Stimulated activated CD4-positive, alpha-beta T cell treated with anti-CD3 and anti-CD28 coated beads, Interleukin-1b, Interleukin-23, amount 100 ng/mL, for 4 hours (primary cell): Measurements from ENCODE around the gene PECR.

Experiments
- DNase-seq, 2 donors: peaks; one replicate each; pipeline ENCODE4 v3.0.0-alpha.2; 2020; ENCODE audit warnings: low read depth in 2 of 2

PECR gene

GRCh38 chr2:216081487-216082116 is at the start of gene PECR, which contains the start of gene TMEM169:
Gene PECR, minus strand, starts transcription at chr2:216081809. Its CDS starts 68 bp downstream, at chr2:216081741.
Gene TMEM169, plus strand, starts transcription at chr2:216081919. Its CDS starts 14,045 bp downstream, at chr2:216095964.
- peak; percentile 43 to 70 for DNase-seq

DNA sequence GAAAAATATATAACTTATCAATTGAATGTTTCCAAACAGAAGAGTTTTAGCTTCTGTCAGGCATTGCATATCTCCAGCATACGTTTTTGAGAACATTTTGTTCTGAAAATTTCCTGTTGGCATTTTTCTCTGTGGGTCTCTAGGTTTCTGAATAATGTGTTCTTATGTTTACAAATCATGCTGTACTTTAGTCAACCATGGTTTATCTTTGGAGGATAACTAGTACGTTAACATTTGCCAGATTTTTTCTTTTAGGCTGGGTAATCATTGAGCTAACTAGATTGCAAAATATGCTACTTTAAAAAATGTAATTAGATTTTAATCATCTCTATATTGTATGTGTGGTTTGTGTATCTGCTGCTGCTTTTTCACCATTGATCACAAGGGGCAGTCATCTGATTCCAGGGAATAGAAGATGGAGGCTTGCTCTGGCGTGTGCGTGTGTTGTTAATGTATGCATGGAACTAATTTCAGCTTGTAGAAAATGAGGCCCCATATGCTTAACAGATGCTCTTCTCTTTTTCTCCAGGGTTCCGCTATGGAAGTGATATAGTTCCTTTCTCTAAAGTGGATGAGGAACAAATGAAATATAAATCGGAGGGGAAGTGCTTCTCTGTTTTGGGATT is 48.9 kb upstream of the PECR start:
- DNase-seq = no peak

- DNase-seq = no peak
Observed at GRCh38 chr2:216126943-216127342, 45.3 kb upstream of the PECR start.

- DNase-seq = no peak
Observed at GRCh38 chr2:216121255-216121654, 39.6 kb upstream of the PECR start.

DNA sequence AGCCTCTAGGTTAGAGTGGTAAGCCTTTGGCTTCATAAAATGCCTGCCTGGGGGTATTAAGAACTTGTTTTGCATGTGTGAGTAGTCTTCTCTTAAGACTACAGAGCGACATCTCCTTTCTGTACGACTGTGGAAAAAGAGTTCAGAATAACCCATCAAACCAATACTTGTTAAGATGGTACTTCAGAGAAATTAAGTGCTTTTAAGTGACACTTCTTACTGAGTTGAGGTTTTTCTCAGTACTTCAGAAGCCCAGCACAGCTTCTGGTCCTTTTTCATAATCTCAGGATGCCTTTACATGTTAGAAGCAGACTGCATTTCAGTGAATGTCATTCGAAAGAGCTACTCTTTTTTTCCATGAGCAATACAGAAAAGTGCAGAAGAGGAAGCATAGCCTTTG is 38.4 kb upstream of the PECR start:
- DNase-seq = no peak

- no peak for DNase-seq
Observed at GRCh38 chr2:216119146-216119545, 37.5 kb upstream of the PECR start.

- no peak for DNase-seq
Observed at GRCh38 chr2:216118474-216118873, 36.9 kb upstream of the PECR start.

DNA sequence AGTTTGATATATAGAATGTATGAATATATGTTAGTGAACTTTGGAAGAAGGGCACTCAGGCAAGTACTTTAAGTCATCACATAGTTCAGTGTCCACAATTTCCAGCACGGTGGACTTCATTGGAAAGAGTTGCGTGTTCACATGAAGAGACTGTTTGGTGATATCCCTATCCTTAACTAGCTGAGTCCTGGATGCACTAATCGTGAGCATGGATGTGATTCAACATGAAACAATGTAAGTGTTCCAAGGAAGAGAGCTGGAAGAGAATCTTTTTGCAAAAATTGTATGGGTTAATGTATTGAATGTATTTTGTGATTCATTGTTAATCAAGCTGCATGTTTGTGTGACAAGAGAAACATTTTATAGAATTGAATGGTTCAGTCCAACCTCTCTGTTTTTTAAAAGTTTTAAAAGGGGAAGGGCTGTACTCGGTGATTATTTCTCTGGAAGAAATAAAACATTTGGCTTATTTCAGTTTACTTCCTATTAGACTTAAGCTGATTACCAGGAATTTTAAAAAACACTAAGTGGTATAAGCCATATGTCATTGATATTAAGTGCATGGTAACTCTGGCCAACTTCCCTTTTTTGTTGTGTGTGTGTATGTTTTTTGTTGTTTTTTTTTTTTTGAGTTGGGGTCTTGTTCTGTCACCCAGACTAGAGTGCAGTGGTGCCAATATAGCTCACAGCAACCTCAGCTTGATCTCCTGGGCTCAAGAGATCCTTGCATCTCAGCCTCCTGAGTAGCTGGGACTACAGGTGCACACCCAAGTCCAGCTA is 36.1 kb upstream of the PECR start:
- no peak for DNase-seq

GRCh38 chr2:216116418-216116817 is 34.8 kb upstream of the PECR start:
- no peak for DNase-seq

DNA sequence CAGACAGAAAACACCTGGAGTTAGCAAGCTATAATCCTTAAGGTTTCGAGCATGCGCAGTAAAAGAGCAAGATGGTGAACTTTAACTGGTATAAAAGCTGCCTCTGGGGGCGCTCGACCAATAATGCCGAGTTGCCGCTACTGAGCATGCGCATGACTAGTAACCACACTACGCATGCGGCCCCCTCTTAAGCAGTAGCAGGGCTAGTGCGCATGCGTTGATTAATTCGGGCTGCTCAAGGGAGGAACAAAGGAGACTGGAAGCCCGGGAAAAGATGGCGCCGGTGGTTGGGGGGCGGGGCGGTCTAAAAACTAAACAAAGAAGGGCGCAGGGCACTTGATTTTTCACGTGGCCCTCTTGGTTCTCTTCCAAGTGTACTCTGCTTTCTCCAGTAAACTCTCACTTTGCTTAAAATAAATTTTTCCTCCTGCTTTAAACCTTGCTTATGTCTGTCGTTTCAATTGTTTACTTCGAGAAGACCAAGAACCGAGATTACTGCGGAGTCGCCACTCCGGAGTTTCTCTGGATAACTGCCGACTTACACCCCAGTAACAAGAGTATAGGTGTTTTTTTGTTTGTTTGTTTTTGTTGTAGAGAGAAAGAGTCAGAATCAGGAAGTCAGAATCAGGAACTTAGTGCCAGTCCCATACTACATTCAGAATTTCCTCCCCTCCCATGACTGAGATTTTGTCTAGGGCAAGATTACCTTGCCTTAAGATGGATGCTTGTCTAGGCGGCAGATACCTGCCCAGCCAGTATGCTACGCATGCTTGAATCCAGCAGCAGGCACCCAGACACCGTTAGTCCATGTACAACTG is 33.3 kb upstream of the PECR start:
- DNase-seq = peak; percentile 88 to 97

DNA sequence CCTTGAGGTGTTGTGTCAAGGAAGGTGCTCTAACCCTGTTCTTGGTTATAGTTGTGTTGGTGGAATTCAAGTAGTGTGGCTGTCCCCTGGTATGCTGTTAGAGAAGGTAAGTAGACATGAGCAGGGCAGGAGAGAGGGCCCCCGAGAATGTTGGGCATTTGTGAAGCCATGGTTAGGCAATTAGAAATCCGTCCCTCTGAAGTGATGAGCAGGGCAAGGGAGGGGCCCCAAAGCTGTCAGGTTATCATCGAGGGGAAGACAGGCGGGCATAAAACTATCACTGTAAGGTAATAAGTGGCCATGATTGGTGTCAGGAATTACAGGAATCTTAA is 32.7 kb upstream of the PECR start:
- no peak for DNase-seq

DNA sequence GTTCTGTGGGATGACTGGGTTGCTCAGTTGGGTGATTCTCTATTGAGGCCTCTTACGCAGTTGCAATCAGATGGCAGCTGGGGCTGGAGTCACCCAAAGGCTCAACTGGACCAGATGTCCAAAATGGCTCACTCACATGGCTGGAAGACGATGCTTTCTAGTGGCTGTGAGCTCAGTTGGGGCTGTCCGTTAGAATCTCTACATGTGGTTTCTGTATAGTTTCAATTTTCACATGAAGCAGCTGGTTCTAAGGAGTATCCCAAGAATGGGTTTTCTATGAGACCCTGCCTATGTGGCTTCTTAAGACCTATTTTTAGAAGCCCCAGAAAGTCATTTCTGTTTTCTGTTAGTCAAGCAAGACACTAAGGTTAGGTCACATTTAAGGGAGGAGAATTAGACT is 32.0 kb upstream of the PECR start:
- DNase-seq = no peak

DNA sequence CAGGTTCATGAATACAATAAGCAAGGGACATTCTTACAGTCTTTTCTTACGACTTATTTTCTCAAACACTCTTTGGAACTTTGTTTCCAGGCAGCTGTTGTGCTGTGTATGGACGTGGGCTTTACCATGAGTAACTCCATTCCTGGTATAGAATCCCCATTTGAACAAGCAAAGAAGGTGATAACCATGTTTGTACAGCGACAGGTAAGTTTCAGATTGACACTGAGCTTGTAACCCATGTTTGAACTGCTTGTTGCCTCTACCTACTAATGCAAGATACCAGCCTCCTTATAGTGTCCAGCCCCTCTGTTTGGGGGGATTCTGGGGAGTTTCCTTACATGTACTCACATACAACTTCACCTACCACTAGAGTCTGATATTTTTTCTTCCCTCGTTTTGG is 31.3 kb upstream of the PECR start:
- DNase-seq = no peak

DNA sequence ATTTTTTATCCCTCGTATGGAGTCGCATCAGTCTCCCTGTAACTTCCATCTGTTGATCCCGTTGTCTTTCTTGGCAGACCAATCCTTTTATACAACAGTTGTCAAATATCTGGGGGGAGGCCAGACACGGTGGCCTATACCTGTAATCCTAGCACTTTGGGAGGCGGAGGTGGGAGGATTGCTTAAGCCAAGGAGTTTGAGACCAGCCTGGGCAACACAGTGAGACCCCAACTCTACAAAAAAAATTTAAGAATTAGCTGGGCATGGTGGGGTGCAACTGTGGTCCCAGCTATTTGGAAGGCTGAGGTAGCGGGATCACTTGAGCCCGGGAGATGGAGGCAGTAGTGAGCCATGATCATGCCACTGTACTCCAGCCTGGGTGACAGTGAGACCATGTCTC is 29.5 kb upstream of the PECR start:
- DNase-seq = no peak

DNA sequence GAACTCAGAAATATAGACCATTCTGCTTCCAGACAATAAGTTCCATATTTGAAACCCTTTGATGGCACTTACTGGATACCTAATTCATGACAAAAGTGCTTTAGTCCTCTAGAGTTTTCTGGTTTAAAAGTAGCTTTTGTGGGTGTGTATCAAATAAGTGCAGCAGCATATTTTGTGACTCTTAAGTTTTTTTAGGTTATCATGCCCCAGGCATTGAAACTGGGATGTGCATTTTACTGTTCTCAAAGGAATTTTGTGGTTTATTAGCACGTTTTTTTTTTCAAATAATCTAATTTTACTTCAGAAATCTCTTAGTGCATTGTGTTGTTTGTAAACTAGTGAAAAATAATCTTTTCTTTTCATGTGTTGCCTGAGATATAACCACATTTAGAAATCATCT is 29.0 kb upstream of the PECR start:
- no peak for DNase-seq

DNA sequence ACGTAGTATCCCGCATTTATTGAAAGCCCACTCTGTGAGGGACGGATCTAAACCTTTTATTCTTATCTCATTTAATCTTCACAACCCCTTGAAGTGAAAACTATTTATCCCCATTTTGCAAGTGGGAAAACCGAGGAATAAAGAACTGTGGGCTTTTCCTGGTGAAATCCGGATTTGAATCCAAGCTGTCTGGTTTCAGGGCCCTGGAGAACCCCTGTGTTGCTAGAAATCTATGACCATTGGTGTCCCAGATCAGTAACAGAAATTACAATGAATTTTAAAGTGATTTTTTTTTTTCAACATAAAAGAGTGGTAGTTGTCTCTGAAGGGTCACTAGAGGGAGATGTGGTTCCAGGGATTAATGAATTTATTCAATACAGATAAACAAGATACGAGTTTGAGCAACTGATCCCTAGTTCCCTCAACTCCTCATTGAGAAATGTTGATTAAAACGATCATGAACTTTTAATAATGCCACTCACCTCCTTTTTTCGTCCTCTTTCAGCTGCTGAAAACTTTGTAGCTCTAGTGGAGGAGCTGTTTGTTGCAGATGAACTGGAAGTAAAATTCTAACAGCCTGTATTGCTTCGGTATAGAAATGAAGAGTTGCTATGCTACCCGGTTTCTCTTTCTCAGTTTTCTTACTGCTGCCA is 28.5 kb upstream of the PECR start:
- no peak for DNase-seq

GRCh38 chr2:216108967-216109921 is 27.6 kb upstream of the PECR start, which contains the start of gene XRCC5:
Gene XRCC5, plus strand, starts transcription at chr2:216109348. Its CDS starts 89 bp downstream, at chr2:216109437.
- DNase-seq = peak; percentile 95 to 99

DNA sequence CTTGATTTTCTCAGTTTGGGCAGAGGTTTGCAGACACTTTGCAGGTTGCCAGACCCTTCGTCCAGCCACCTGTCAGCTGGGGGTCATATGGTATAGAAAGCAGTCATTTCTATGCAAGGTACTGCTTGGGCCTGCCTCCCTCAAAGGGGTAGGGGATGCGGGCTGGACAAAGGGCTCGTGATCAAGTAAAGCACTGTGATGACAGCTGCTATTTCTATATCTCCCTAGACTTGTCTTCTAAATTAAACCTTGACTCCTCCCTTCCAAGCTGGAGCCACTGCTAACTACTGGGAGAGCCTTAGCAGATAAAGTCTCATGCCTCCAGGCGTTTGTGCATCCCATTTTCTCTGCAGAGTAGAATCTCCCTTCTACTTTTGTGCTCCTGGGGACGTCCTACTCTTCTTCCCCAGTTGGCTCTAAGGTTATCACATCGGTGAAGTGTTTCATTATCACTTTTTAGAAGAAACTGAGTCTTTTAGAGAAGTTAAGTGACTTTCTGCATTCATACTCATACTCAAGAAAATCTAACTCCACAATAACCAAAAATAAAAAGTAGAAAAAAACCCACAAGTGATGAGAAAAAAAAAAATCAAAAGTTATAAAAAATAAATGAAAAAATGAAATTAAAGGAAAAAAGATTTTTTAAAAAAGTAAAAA is 26.8 kb upstream of the PECR start:
- DNase-seq = no peak

DNA sequence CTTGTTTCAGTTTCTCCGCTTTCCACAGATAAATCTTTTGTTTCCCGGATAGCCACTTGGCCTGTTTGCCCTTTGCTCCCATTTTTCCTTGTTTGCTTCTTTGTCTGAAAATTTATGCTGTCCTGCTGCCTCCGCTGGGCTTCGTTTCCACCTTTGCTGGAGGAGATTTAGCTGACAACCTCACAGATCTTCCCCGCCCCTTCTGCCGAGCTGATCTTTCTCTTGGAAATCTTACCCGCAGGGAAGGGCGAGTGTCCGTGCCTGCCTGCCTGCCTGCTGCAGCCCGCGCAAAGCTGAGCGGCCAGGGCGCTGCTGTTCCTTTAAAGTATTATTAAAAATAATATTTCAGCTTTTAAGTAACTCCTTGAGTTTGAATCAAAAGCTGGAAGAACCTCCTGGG is 26.2 kb upstream of the PECR start:
- DNase-seq = no peak

DNA sequence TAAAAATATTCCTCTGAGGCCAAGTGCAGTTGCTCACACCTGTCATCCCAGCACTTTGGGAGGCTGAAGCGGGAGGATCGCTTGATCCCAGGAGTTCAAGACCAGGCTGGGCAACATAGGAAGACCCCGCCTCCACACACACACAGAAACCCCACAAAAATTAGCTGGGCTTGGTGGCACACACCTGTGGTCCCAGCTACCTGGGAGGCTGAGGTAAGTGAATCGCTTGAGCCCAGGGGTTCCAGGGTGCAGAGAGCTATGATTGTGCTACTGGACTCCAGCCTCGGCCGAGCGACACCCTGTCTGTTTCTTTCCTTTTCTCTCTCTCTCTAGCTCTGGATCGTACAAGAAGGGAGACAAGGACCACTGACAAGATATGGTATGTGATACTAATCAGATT is 25.7 kb upstream of the PECR start:
- no peak for DNase-seq
